Fibroblast of skin of scalp (primary cell): ENCODE data around the gene GLCCI1.
"Not testable (repeated sequence)": the region's sequence is repeated elsewhere in the genome, so short reads cannot be mapped to it uniquely, and the experiment has no call there.

Experiments used
- DNase-seq: peaks from one replicate; pipeline ENCODE4 v3.0.0-alpha.2; 2013

Gene GLCCI1

DNA sequence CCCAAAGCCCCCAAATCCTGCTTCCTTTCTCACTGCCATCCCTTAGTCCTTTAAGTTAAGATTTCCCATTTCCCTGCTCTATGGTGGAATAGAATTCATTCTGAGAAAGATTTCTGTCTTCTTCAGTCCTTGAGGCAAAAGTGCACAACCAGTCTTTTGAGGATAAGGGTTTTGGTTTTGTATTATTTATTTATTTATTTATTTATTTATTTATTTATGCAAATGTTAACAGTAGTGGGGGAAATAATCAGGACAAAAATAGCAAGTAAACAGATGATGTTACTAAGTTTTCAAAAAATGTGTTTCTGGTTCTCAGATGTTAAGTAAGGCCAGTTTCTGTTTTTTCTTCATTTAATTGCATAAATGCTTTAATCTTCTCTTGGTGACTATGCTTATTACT lies 84.2 kb downstream of the GLCCI1 start:
- no peak for DNase-seq

DNA sequence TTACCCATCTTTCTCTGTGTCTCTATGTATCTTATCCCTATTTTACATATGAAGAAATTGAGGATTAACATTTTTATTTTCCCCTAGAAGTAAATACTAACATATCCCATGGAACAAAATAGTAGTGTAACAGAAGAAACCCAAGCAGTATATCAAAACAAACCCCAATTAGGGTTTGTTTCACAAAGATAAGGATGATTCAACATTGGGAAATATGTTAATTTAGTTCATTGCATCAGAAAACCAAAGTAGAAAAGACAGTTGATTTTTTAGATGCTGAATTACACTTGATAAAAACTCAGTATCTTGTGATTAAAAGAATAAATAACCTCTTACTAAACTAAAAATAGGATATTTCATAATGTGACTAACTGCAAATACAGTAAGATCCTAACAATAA lies 87.8 kb downstream of the GLCCI1 start:
- DNase-seq: peak; percentile 4

DNA sequence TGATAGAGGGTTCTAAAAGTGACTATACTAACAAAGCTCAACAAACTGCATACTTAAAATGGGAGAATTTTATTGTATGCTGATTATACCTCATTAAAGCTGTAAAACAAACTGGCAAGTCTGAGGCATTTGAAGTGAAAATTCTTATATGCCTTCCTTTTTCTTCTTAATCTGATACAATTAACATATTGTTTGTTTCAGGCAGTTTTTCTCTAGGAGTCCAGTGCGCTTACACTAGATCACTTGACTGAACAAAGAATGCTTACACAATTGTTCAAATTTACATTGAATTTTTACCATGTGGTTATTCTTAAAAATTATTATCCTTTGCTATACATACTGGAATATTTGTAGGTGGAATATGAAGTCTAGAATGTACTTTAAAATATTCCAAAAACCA lies 89.0 kb downstream of the GLCCI1 start:
- no peak for DNase-seq

DNA sequence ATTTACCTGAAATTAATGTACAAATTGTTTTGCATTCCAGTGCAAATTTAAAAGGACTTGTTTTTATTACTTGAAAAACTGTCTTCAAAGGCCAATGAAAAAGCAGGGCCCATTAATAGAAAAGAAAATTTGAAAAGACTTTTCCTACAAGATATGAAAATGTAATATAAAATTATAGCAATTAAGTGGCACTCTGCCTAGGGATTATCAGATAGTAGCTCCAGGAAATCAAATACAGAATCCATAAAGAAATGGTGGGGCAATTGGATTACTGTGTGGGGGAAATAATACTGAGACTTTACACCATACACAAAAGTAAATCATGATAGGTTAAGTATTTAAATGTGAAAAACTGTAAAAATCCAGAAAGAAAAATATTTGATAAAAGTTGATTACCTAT lies 89.7 kb downstream of the GLCCI1 start:
- no peak for DNase-seq

DNA sequence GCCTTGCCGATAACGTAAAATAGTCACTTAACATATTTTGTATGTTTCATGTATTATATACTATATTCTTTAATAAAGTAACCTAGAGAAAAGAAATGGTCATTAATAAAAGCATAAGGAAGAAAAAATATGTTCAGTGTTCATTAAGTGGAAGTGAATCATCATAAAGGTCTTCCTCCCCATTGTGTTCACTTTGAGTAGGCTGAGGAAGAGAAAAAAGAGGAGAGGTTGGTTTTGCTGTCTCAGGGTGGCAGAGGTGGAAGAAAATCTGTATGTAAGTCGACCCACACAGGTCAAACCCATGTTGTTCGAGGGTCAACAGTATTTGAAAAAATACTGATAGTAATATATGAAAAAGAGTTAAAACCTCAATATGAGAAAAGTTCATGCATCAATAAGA lies 90.3 kb downstream of the GLCCI1 start:
- no peak for DNase-seq

DNA sequence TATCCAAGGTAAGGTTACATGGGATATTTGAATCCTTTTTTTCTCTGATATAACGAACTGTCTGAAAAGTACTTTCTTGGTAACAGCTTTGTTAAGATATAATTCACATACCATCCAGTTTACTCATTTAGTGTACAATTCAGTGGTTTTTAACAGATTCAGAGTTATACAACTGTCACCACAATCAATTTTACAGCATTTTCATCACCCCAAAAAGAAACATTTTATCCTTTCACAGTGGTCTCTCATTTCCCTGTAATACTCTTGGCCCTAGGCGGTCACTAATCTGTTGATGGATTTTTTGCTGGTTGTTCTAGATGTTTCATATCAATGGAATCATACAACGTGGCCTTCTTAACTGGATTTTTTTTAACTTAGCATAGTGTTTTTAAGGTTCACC lies 91.6 kb downstream of the GLCCI1 start:
- peak; percentile 14 for DNase-seq

DNA sequence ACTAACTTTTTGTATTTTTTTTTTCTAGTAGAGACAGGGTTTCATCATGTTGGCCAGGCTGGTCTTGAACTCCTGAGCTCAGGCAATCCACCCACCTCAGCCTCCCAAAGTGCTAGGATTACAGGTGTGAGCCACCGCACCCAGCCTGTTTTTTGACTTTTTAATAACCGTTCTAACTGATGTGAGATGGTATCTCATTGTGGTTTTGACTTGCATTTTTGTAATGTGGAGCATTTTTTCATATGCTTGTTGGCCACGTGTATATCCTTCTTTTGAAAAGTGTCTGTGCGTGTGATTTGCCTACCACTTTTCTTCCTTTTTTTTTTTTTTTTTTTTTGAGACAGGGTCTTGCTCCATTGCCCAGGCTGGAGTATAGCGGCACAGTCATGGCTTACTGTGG lies 94.7 kb downstream of the GLCCI1 start:
- peak; percentile 4 for DNase-seq

DNA sequence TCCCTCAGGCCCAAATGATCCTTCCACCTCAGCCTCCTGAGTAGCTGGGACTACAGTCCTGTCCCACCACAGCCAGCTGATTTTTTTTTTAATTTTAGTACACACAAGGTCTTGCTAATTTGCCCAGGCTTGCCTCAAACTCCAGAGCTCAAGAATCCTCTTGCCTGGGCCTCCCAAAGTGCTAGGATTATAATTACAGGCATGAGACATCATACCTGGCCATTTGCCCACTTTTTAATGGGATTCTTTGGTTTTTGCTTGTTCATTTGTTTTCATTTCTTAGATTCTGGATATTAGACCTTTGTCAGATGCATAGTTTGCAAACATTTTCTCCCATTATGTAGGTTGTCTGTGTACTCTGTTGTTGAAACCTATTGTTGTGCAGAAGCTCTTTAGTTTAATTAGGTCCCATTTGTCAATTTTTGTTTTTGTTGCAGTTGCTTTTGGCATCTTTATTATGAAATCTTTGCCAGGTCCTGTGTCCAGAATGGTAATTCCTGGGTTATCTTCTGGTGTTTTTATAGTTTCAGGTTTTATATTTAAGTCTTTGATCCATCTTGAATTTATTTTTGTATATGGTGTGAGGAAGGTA lies 95.2 kb downstream of the GLCCI1 start:
- DNase-seq: peak; percentile 43

DNA sequence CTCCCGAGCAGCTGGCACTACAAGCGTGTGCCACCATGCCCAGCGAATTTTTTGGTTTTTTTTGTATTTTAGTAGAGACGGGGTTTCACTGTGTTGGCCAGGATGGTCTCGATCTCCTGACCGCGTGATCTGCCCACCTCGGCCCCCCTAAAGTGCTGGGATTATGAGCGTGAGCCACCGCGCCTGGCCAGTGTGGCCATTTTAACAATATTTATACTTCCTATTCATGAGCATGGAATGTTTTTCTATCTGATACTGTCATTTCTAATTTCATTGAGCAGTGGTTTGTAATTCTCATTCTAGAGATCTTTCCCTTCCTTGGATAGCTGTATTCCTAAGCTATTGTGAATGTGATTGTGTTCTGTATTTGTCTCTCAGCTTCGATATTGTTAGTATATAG lies 96.2 kb downstream of the GLCCI1 start:
- peak; percentile 27 for DNase-seq

DNA sequence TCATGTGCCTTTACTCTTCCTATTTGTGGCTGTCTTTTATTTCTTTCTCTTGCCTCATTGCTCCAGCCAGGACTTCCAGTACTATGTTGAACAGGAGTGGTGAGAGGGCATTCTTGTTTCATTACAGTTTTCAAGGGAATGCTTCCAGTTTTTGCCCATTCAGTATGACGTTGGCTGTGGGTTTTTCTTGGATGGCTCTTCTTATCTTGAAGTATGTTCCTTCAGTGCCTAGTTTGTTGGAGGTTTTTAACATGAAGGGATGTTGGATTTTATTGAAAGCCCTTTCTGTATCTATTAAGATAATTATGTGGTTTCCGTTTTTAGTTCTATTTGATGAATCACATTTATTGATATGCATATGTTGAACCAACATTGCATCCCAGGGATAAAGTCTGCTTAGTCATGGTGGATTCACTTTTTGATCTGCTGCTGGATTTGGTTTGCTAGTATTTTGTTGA lies 96.8 kb downstream of the GLCCI1 start:
- peak; percentile 85 for DNase-seq

DNA sequence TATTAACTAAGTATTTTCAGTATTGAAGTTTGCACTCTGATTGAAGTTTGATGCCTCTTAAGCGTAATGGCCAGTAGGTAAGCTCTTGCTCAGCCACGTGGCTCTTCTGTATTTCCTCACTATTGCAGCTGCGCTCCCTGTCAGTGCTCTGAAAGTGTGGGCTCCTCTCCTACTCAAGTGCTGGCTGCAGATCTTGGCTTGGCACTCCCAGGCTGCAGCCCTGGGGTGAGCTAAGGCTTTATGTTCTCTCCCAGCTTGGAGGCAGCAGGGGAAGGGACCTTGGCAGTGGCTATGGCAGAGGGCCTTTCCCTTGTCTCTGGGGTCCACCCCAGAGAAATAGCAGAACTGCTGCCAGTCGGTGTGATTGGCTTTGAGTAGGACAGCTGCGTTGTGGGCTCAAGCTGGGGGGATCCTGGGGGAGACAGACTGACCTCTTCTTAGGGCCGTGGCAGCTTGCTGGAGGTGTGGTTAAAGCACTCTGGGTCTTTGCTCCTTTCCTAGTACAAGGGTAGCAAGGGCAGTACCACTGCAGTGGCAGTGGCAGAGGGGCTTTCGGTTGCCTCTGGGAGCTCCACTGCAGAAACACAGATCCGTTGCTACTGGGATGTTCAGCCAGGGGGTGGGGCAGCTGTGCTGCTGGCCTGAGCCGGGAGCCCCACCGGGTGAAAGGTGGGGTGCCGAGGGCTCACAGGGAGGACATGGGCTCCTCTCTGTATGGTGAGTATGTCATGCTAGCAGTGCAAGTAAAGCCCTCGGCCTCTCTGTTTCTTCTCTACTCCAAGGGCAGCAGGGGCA lies 100.5 kb downstream of the GLCCI1 start:
- DNase-seq: no peak

DNA sequence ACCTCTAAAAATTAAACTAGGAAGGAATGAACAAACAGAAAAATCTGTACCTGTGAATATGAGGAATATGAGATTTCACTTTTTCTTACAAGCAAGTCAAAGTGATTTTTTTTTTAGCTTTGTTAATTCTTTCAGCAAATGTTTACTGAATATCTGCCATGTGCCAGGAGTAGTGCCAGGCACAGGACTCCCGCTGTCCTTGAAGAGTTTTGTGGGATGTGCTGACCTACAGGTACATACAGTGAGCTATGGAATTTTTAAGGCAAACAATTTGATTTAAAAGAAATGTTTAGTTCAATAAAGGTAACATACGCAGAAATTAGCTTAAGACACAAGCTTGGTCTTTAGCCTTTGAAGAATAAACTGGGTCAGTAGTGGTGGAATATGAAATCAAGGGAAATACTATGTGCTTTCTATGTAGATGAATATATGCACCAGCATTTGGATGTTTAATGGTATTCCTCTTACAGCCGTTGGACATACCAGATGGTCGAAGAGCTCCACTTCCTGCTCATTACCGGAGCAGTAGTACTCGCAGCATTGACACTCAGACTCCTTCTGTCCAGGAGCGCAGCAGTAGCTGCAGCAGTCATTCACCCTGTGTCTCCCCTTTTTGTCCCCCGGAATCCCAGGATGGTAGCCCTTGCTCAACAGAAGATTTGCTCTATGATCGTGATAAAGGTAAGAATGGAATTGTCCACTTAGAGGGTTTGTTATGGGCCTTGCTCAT lies 102.0 kb downstream of the GLCCI1 start:
- no peak for DNase-seq

DNA sequence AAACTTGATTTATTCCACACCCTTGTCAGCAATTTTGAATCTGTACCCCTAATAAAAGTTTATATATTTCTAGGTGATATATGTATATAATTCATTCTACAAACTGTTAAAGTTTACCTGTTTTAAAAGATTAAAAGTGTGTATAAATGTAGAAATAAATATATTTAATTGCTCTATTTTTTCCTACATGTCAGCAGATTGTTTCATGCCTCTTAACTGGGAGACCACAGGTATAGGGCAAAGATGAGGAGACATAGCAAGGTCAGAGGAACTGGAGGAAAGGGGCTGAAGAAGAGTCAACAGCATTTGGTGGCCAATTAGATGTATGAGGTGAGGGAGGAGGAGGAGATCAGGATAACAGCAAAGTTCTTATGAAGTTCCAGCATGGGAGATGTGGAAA lies 109.8 kb downstream of the GLCCI1 start:
- DNase-seq: no peak

DNA sequence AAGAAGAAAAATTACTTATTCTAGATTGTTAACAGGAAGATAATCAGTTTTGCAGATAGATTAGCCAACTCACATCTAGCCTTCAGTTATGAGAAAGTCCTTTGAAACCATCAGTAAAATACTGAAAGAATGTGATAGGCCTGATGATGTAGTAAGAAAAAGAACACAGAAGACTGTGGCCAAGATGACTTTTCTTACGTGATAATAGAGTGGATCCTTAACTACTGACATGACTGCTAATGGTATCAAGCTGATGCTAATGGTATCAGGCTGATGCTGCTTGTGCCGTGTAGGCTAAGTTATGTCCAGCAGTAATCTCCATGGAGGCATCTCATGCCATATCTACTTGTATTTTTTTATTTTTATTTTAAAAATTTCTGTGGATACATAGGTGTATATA lies 114.2 kb downstream of the GLCCI1 start:
- DNase-seq: no peak

DNA sequence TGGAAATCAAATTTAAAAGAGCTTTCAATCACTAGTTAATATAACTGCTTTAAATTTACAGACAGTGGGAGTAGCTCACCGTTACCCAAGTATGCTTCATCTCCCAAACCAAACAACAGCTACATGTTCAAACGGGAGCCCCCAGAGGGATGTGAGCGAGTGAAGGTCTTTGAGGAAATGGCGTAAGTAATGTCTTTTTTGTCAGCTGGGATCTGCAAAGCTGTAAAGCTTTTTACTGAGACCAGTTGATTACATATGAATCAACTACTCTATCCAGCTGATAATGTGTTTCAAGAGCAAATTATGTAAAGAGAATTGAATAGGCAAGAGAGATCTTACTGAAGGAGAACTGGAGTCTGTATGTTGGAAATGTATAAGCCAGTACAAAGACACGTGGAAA lies 116.2 kb downstream of the GLCCI1 start:
- no peak for DNase-seq

DNA sequence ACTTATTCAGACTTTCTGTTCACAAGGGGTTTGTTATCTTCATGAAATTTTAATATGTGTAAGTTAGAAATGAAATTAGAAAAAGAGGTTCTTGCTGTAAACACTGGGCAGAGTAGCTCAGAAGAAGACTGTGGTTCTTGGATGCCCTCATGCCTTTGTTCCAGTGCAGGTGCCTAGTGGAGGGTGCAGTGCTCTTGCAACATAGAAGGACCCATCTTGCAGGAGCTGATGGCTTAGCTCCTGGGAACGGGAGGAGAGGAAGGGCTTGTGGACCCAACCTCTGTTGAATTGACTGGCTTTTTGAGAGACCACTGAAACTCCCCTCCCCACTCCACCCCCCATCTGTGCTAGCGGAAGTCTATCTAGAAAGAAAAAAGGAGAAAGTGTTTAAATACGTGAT lies 116.8 kb downstream of the GLCCI1 start:
- no peak for DNase-seq

DNA sequence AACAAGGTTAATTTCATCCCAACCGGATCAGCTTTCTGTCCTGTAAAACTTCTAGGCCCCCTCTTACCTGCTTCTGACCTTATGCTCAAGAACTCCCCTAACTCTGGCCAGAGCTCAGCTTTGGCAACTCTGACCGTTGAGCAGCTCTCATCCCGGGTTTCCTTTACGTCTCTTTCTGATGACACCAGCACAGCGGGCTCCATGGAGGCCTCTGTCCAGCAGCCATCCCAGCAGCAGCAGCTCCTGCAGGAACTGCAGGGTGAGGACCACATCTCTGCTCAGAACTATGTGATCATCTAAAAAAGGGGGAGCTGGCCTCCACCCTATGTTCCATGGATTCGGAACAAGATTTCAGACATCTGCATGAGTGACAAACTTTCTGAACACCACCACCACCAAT lies 117.6 kb downstream of the GLCCI1 start:
- DNase-seq: no peak

DNA sequence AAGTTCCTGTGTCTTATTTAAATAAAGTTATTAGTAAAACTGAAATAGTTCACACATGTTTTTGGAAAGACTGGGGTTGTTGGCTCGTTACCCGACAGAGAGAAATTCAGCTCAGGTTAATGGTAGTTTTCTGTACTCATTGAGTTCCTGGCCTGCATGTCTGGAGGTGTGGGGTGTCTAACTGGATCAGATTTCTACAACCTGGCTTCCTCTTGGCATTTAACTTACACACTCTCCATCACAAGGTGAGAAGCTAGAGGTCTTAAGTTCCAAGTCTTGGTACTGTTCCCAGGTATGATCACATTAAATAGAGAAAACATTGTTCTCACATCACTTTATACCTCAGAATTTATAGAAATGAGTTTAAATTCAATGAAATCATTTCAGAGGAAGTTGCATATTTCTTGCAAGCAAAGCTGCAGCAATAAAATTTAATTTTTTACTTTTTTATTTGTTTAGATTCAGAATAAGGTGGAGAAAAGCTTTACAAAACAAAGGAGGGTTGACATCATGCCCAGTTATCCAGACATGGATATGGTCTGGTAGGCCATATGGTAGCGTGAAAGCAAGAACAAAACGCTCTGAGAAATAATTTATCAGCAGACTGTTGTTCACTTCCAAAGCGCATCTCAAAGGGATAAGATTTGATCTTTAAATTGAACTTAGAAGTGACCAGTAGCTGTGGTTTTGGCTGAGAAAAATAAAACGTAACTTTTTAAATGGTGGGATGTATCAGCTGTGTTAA lies 120.6 kb downstream of the GLCCI1 start:
- no peak for DNase-seq

DNA sequence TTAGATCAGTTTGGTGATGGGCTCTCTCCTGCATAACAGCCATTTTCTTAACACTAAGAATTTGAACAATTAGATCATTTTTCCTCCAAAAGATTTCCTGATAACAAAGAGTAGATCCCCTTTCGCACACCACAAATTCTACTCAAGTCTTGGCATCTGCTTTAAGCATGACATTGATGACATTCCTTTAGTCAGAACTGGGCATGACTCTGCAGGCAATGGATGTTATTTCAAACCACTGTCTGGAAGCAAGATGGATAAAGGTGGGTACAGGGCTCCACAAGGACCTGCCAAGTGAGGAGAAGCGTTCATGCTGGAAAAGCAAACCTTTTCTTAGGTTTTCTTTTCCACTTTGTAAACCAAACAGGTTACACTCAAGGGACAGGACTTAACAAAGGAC lies 123.5 kb downstream of the GLCCI1 start:
- DNase-seq: no peak

DNA sequence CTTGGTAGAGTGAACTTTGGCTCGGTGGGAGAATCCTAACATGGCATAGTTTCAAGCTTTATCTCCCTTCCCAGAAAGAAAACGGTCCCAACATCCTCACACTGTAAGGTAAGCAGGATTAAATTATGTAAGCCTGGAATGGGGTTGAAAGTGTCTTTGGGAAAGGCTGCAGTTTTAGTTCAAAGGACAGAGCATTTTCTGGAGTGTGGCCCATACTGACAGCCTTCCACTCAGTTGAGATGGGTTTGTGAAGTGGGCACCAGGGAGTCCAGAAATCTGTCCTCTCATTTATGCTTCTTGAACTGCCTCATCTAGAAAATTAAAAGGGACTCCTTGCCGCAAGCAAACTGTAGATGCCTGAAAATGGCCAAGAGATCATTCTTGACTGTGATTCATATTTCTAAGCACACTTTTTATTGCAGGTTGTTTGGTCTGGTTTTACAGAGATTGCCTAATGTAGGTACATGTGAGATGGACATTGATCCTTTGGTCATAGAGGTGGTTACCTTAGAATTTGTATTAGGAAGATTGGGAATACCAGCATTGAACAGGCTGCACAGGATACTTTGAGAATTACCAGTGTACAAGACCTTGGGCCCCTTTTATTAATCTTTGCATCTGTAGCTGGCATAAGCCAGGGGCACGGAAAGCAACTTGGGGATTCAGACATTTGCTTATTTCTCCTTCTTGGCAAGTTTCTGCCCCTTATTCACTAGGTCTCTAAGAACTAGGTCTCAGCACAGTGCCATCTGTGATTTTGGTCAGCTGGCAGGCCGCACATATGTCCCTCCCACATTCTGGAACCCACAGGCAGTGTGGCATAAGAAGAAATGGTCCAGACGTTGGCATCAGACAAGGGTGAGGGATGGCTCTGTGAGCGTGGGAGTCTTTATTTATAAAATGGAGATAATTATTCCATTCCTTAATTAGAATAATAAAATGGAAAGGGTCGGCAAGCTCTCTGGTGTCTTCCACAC lies 125.9 kb downstream of the GLCCI1 start:
- DNase-seq: no peak

DNA sequence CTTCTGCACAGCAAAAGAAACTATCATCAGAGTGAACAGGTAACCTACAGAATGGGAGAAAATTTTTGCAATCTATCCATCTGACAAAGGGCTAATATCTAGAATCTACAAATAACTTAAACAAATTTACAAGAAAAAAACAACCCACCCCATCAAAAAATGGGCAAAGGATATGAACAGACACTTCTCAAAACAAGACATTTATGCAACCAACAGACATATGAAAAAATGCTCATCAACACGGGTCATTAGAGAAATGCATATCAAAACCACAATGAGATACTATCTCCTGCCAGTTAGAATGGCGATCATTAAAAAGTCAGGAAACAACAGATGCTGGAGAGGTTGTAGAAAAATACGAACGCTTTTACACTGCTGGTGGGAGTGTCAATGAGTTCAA lies 132.7 kb downstream of the GLCCI1 start:
- not testable (repeated sequence) for DNase-seq

DNA sequence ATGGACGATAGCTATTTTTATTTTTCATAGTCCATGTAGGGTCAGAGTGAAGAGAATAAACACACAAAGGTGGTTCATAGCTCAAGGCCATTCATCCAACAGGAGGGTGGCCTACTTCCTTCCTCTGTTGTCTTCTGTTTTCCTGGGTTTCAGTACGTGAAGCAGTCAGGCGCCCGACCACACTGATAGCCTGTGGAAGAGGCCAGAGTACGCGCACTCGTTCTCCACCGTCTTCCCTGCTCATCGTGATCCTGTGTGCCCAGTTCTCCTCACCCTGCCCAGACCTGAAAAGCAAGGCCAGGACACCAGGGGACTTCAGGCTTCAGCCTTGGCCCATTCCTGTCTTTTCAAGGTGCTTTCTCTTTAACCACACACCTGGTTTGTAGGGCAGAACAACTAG lies 134.7 kb downstream of the GLCCI1 start:
- no peak for DNase-seq
